ENCODE data around the gene CNDP1. TPM values are rescaled to one million over a fixed set of nuclear protein-coding genes. Genes with fewer than 3 reads are reported as not detected.

Gene CNDP1
- polyA plus RNA-seq, 1 of the 3 experiments (the other 2 are of a cell fraction) = not detected

GRCh38 chr18:74529378-74529777 is 4.9 kb upstream of the CNDP1 start:
- Histone ChIP-seq H2AFZ (ENCODE audit: low read depth) (no peak overlapping the region), H4K20me1 (ENCODE audit: insufficient read depth) (no peaks in the 10 kb centered on the region), H3K4me2 (no peak overlapping the region), H3K9me2 (no peaks in the 10 kb centered on the region), H3K9ac (no peak overlapping the region), H3K79me2 (ENCODE audit: insufficient read depth) (no peaks in the 10 kb centered on the region), H3K27me3 (ENCODE audit: insufficient read depth) (peaks cover 15% of the 10 kb centered on the region; the same call in 1 of the 2 replicates), H3K4me1 (ENCODE audit: control insufficient read depth in 1 of 2, insufficient read depth in 2 of 2, low read depth in 1 of 2, low read length in 1 of 2) (no peaks in the 10 kb centered on the region; a peak in 1 of 4 replicates), H3F3A (replicated peaks; ENCODE audit: insufficient read depth) (no peaks in the 10 kb centered on the region), H3K27ac (ENCODE audit: low read depth in 2 of 2, low read length in 1 of 2) (no peak overlapping the region), H3K4me3 (ENCODE audit: low read depth in 2 of 2, low read length in 1 of 2) (no peak overlapping the region), H3K36me3 (replicated peaks in 1 of 2; ENCODE audit: control insufficient read depth in 1 of 2, insufficient read depth in 2 of 2, low read length in 1 of 2) (no peaks in the 10 kb centered on the region), H3K9me3 (no peaks in the 10 kb centered on the region)
- CTCF ChIA-PET = interaction anchor here (2.6 kb wide), 1 partner anchor 22 kb away, joined by 9 read pairs; no protein-coding TSS in a partner anchor
- TF ChIP-seq PBX3 (IDR thresholded peaks at IDR 0.05) (no peak), NFIC (IDR thresholded peaks at IDR 0.05; ENCODE audit: borderline replicate concordance) (no peak), IRF3 (IDR thresholded peaks at IDR 0.05; ENCODE audit: low read depth, low read length) (no peak)
- POLR2A ChIA-PET = no interaction called here
- DNase-seq = no peak
- 29% methylated on average over 6 of the region's 6 CpGs for WGBS (ENCODE audit: low lambda C conversion rate)

- Histone ChIP-seq H3K36me3 (replicated peaks in 1 of 2; ENCODE audit: control insufficient read depth in 1 of 2, insufficient read depth in 2 of 2, low read length in 1 of 2) (no peaks in the 10 kb centered on the region), H3K27ac (ENCODE audit: low read depth in 2 of 2, low read length in 1 of 2) (no peak overlapping the region), H3K9ac (no peak overlapping the region), H3K79me2 (ENCODE audit: insufficient read depth) (no peaks in the 10 kb centered on the region), H4K20me1 (ENCODE audit: insufficient read depth) (no peaks in the 10 kb centered on the region), H2AFZ (ENCODE audit: low read depth) (no peak overlapping the region), H3K9me3 (no peaks in the 10 kb centered on the region), H3F3A (replicated peaks; ENCODE audit: insufficient read depth) (no peaks in the 10 kb centered on the region), H3K9me2 (no peaks in the 10 kb centered on the region), H3K4me2 (no peak overlapping the region), H3K4me3 (ENCODE audit: low read depth in 2 of 2, low read length in 1 of 2) (no peak overlapping the region), H3K4me1 (ENCODE audit: control insufficient read depth in 1 of 2, insufficient read depth in 2 of 2, low read depth in 1 of 2, low read length in 1 of 2) (no peaks in the 10 kb centered on the region; a peak in 1 of 4 replicates), H3K27me3 (ENCODE audit: insufficient read depth) (peaks cover 21% of the 10 kb centered on the region; the same call in 1 of the 2 replicates)
- no peak for DNase-seq
- 30% methylated on average over 23 of the region's 25 CpGs for WGBS (ENCODE audit: low lambda C conversion rate)
- TF ChIP-seq ZBTB33 (IDR thresholded peaks at IDR 0.05; ENCODE audit: borderline replicate concordance, low read depth) (no peak), JUND (IDR thresholded peaks at IDR 0.05) (no peak), FOSL2 (IDR thresholded peaks at IDR 0.05; ENCODE audit: borderline replicate concordance, low read depth) (no peak), RXRA (IDR thresholded peaks at IDR 0.05; ENCODE audit: borderline replicate concordance, low read depth) (no peak)
- ChIA-PET POLR2A (no interaction called here), CTCF (interaction anchor here (0.8 to 2.6 kb wide), 2 partner anchors 11 to 22 kb away, joined by 3 to 9 read pairs; no protein-coding TSS in a partner anchor)
Measured at GRCh38 chr18:74529811-74530583, 4.3 kb upstream of the CNDP1 start.
